Nephron (organoid): ENCODE data around the gene GFY.

ENCODE experiments used
- H3K27ac Mint-ChIP-seq, 3 experiments: 2 replicates each; pipeline ENCODE4 v1.8.0; 2020; ENCODE audit warnings: mixed read lengths in 3 of 3, mild to moderate bottlenecking in 2 of 3, moderate library complexity in 1 of 3
- H3K27me3 Mint-ChIP-seq: 2 replicates; pipeline ENCODE4 v1.8.0; 2021; ENCODE audit warnings: low read depth, mild to moderate bottlenecking, moderate library complexity, mixed read lengths
- H3K36me3 Mint-ChIP-seq: 2 replicates; pipeline ENCODE4 v1.8.0; 2020; ENCODE audit warnings: low read depth, mixed read lengths
- H3K4me1 Mint-ChIP-seq: 2 replicates; pipeline ENCODE4 v1.8.0; 2020; ENCODE audit warnings: mixed read lengths
- H3K4me3 Mint-ChIP-seq, 3 experiments: 2 replicates each; pipeline ENCODE4 v1.8.0; 2020; ENCODE audit warnings: mild to moderate bottlenecking in 3 of 3, mixed read lengths in 3 of 3, moderate library complexity in 2 of 3
- H3K9me3 Mint-ChIP-seq: 2 replicates; pipeline ENCODE4 v1.8.0; 2020; ENCODE audit warnings: mixed read lengths
- CTCF ChIP-seq, 3 experiments: fragments of 200-600 bp; sonication (generic); IDR thresholded peaks; one replicate each; pipeline ENCODE4 v1.5.0; 2021; ENCODE audit warnings: antibody characterized with exemption in 3 of 3; ENCODE audit not compliant: unreplicated experiment in 3 of 3

The GFY gene

GRCh38 chr19:49403404-49404187 is 21.6 kb upstream of the GFY start:
- Mint-ChIP-seq H3K27ac (peak overlapping the region; percentile 89 to 99 (median 97)), H3K36me3 (no peaks in the 10 kb centered on the region), H3K27me3 (peaks cover 9% of the 10 kb centered on the region), H3K4me3 (peak overlapping the region in 2 of 3 experiments; percentile 27 to 64), H3K9me3 (no peaks in the 10 kb centered on the region), H3K4me1 (peaks cover 31% of the 10 kb centered on the region)
- TF ChIP-seq CTCF (IDR thresholded peaks at IDR 0.05; ENCODE audit: unreplicated experiment in 3 of 3): no peak

- Mint-ChIP-seq H3K36me3 (no peaks in the 10 kb centered on the region), H3K4me1 (peaks cover 33% of the 10 kb centered on the region), H3K27me3 (peaks cover 19% of the 10 kb centered on the region), H3K9me3 (no peaks in the 10 kb centered on the region), H3K27ac (no peak overlapping the region), H3K4me3 (no peak overlapping the region)
- TF ChIP-seq CTCF (IDR thresholded peaks at IDR 0.05; ENCODE audit: unreplicated experiment in 3 of 3): no peak
These were observed 18.1 kb upstream of the GFY start for GRCh38 chr19:49407079-49407478.

GRCh38 chr19:49407482-49408015 is 17.6 kb upstream of the GFY start:
- Mint-ChIP-seq H3K4me3 (no peak overlapping the region), H3K27me3 (peaks cover 20% of the 10 kb centered on the region), H3K4me1 (peaks cover 36% of the 10 kb centered on the region), H3K27ac (peak overlapping the region; percentile 7 to 80 (median 68)), H3K9me3 (no peaks in the 10 kb centered on the region), H3K36me3 (no peaks in the 10 kb centered on the region)
- TF ChIP-seq CTCF (IDR thresholded peaks at IDR 0.05; ENCODE audit: unreplicated experiment in 3 of 3): no peak

GRCh38 chr19:49408816-49409440 is 16.3 kb upstream of the GFY start:
- peak overlapping the region in 2 of 3 experiments; percentile 33 to 68 for H3K27ac Mint-ChIP-seq
- peaks cover 18% of the 10 kb centered on the region for H3K27me3 Mint-ChIP-seq
- no peak overlapping the region for H3K4me3 Mint-ChIP-seq
- no peak for TF ChIP-seq CTCF (IDR thresholded peaks at IDR 0.05; ENCODE audit: unreplicated experiment in 3 of 3)
- no peaks in the 10 kb centered on the region for H3K9me3 Mint-ChIP-seq
- H3K36me3 Mint-ChIP-seq: no peaks in the 10 kb centered on the region
- peaks cover 43% of the 10 kb centered on the region for H3K4me1 Mint-ChIP-seq

- no peak for TF ChIP-seq CTCF (IDR thresholded peaks at IDR 0.05; ENCODE audit: unreplicated experiment in 3 of 3)
- Mint-ChIP-seq H3K4me3 (no peak overlapping the region), H3K27me3 (peaks cover 17% of the 10 kb centered on the region), H3K36me3 (no peaks in the 10 kb centered on the region), H3K4me1 (peaks cover 40% of the 10 kb centered on the region), H3K27ac (no peak overlapping the region), H3K9me3 (no peaks in the 10 kb centered on the region)
These were observed 15.7 kb upstream of the GFY start for GRCh38 chr19:49409441-49410029.
